ENCODE measurements around the gene RAB25. TPM values are rescaled to one million over a fixed set of nuclear protein-coding genes. Genes with fewer than 3 reads are reported as not detected.

RAB25 gene
- total RNA-seq, 1 donor from 2014 or later = not detected

GRCh38 chr1:156083800-156084790, 23.1 kb downstream of the RAB25 start:
- Mint-ChIP-seq H3K27ac (ENCODE audit: unreplicated experiment) (peak overlapping the region; percentile 81), H3K4me1 (ENCODE audit: low read depth) (peaks cover 62% of the 10 kb centered on the region), H3K27me3 (ENCODE audit: low read depth) (no peaks in the 10 kb centered on the region), H3K4me3 (ENCODE audit: unreplicated experiment) (peak overlapping the region; percentile 95), H3K9me3 (ENCODE audit: low read depth) (no peaks in the 10 kb centered on the region), H3K36me3 (ENCODE audit: low read depth) (no peaks in the 10 kb centered on the region)
- no peak for TF ChIP-seq CTCF (IDR thresholded peaks at IDR 0.05)
- no peak for DNase-seq (ENCODE audit: low spot score)

GRCh38 chr1:156086256-156086662, 25.3 kb downstream of the RAB25 start:
- peaks cover 45% of the 10 kb centered on the region for H3K4me1 Mint-ChIP-seq (ENCODE audit: low read depth)
- H3K9me3 Mint-ChIP-seq (ENCODE audit: low read depth) = no peaks in the 10 kb centered on the region
- DNase-seq (ENCODE audit: low spot score) = no peak
- H3K27me3 Mint-ChIP-seq (ENCODE audit: low read depth) = no peaks in the 10 kb centered on the region
- no peak for TF ChIP-seq CTCF (IDR thresholded peaks at IDR 0.05)
- H3K36me3 Mint-ChIP-seq (ENCODE audit: low read depth) = no peaks in the 10 kb centered on the region
- H3K27ac Mint-ChIP-seq (ENCODE audit: unreplicated experiment) = peak overlapping the region; percentile 74
- H3K4me3 Mint-ChIP-seq (ENCODE audit: unreplicated experiment) = no peak overlapping the region

- no peak for DNase-seq (ENCODE audit: low spot score)
- TF ChIP-seq CTCF (IDR thresholded peaks at IDR 0.05) = no peak
- Mint-ChIP-seq H3K27ac (ENCODE audit: unreplicated experiment) (no peak overlapping the region), H3K4me3 (ENCODE audit: unreplicated experiment) (no peak overlapping the region), H3K9me3 (ENCODE audit: low read depth) (no peaks in the 10 kb centered on the region), H3K4me1 (ENCODE audit: low read depth) (peaks cover 28% of the 10 kb centered on the region), H3K27me3 (ENCODE audit: low read depth) (no peaks in the 10 kb centered on the region), H3K36me3 (ENCODE audit: low read depth) (peaks cover 7% of the 10 kb centered on the region)
These were observed 28.7 kb downstream of the RAB25 start for GRCh38 chr1:156089704-156090103.

- no peak for TF ChIP-seq CTCF (IDR thresholded peaks at IDR 0.05)
- Mint-ChIP-seq H3K27ac (ENCODE audit: unreplicated experiment) (peak overlapping the region; percentile 63), H3K9me3 (ENCODE audit: low read depth) (no peaks in the 10 kb centered on the region), H3K4me1 (ENCODE audit: low read depth) (peaks cover 22% of the 10 kb centered on the region), H3K27me3 (ENCODE audit: low read depth) (no peaks in the 10 kb centered on the region), H3K36me3 (ENCODE audit: low read depth) (peaks cover 7% of the 10 kb centered on the region), H3K4me3 (ENCODE audit: unreplicated experiment) (no peak overlapping the region)
- no peak for DNase-seq (ENCODE audit: low spot score)
These were observed 29.3 kb downstream of the RAB25 start for GRCh38 chr1:156090138-156090839.

GRCh38 chr1:156090840-156091188, 29.9 kb downstream of the RAB25 start:
- peak overlapping the region; percentile 63 for H3K27ac Mint-ChIP-seq (ENCODE audit: unreplicated experiment)
- no peak for DNase-seq (ENCODE audit: low spot score)
- no peaks in the 10 kb centered on the region for H3K9me3 Mint-ChIP-seq (ENCODE audit: low read depth)
- H3K4me3 Mint-ChIP-seq (ENCODE audit: unreplicated experiment) = no peak overlapping the region
- H3K4me1 Mint-ChIP-seq (ENCODE audit: low read depth) = peaks cover 24% of the 10 kb centered on the region
- no peaks in the 10 kb centered on the region for H3K27me3 Mint-ChIP-seq (ENCODE audit: low read depth)
- H3K36me3 Mint-ChIP-seq (ENCODE audit: low read depth) = peaks cover 7% of the 10 kb centered on the region
- peak; percentile 94 for TF ChIP-seq CTCF (IDR thresholded peaks at IDR 0.05)
